RWPE1 (cell line): ENCODE data around the gene DNAJB1.
A peak's percentile ranks its signal among the peaks of the same experiment; 100 is the strongest.

Source experiments
- CTCF ChIA-PET: fragments of 350-600 bp; sonication (Branson Sonifier 250); formaldehyde crosslinking; extraction: SDS; loops from one replicate; lab custom pipeline; 2021; lab: Yijun Ruan, JAX
- POLR2A ChIA-PET: fragments of 400-600 bp; formaldehyde crosslinking; extraction: SDS; loops from one replicate; lab custom pipeline; 2020; ENCODE audit warnings: antibody characterized with exemption; ENCODE audit not compliant: low non-redundant PET; lab: Yijun Ruan, JAX
- DNase-seq: peaks from one replicate; pipeline ENCODE4 v3.0.0; 2012; ENCODE audit warnings: low spot score
- H3K27ac ChIP-seq: fragments of 450-650 bp; 2 replicates; pipeline ENCODE4 v1.5.1; 2017
- TF ChIP-seq, protein P1 (sequence below): fragments of 450-650 bp; conservative IDR thresholded peaks from 2 replicates; pipeline ENCODE4 v1.5.1; 2017; ENCODE audit warnings: low read depth, mild to moderate bottlenecking

The DNAJB1 gene

DNA sequence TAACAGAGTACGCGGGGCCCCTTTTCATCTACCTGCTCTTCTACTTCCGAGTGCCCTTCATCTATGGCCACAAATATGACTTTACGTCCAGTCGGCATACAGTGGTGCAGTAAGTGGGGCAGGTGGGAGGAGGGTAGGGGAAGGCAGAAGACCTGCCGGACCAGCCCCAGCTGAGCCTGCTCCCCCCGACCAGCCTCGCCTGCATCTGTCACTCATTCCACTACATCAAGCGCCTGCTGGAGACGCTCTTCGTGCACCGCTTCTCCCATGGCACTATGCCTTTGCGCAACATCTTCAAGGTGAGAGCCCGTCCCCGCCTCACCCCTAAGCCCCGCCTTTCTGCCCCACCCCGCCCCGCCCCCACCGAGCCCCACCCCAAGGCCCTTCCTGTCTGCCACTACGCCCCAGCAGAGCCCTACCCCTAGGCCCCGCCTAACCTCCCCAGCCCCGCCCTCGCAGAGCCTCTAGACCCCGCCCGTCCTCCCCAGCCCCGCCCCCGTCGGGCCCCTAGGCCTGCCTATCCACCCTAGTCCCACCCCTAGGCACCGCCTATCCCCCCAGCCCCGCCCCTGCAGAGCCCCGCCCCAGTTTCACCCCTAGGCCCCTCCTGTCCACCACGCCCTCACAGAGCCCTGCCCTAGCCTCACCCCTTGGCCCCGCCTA lies 45.9 kb upstream of the DNAJB1 start:
- POLR2A ChIA-PET: no interaction called here
- H3K27ac ChIP-seq: peak overlapping the region; percentile 100
- CTCF ChIA-PET: interaction anchor here (0.9 kb wide), 1 partner anchor 8 kb away, joined by 4 read pairs; the partner anchor contains the start of gene NDUFB7
- peak; percentile 93 for DNase-seq
- TF ChIP-seq, protein P1, sequence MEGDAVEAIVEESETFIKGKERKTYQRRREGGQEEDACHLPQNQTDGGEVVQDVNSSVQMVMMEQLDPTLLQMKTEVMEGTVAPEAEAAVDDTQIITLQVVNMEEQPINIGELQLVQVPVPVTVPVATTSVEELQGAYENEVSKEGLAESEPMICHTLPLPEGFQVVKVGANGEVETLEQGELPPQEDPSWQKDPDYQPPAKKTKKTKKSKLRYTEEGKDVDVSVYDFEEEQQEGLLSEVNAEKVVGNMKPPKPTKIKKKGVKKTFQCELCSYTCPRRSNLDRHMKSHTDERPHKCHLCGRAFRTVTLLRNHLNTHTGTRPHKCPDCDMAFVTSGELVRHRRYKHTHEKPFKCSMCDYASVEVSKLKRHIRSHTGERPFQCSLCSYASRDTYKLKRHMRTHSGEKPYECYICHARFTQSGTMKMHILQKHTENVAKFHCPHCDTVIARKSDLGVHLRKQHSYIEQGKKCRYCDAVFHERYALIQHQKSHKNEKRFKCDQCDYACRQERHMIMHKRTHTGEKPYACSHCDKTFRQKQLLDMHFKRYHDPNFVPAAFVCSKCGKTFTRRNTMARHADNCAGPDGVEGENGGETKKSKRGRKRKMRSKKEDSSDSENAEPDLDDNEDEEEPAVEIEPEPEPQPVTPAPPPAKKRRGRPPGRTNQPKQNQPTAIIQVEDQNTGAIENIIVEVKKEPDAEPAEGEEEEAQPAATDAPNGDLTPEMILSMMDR: no peak

DNA sequence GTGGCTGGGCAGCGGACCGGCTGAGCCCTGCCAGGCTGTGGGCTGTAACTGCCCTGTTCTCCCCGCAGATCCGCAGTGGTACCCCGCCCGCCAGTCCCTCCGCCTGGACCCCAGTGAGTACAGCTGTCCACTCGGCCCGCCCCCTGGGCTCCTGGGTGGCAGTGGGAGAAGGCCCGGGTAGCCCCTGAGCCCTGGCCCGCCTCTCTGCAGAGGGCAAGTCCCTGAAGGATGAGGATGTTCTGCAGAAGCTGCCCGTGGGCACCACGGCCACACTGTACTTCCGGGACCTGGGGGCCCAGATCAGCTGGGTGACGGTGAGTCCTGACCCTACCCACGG lies 45.4 kb upstream of the DNAJB1 start:
- TF ChIP-seq, protein P1: no peak
- peak overlapping the region; percentile 100 for H3K27ac ChIP-seq
- POLR2A ChIA-PET: no interaction called here
- no peak for DNase-seq
- CTCF ChIA-PET: interaction anchor here (0.9 to 1.3 kb wide), 2 partner anchors 8 to 10 kb away, joined by 4 to 5 read pairs; partner anchors contain the start of gene NDUFB7

DNA sequence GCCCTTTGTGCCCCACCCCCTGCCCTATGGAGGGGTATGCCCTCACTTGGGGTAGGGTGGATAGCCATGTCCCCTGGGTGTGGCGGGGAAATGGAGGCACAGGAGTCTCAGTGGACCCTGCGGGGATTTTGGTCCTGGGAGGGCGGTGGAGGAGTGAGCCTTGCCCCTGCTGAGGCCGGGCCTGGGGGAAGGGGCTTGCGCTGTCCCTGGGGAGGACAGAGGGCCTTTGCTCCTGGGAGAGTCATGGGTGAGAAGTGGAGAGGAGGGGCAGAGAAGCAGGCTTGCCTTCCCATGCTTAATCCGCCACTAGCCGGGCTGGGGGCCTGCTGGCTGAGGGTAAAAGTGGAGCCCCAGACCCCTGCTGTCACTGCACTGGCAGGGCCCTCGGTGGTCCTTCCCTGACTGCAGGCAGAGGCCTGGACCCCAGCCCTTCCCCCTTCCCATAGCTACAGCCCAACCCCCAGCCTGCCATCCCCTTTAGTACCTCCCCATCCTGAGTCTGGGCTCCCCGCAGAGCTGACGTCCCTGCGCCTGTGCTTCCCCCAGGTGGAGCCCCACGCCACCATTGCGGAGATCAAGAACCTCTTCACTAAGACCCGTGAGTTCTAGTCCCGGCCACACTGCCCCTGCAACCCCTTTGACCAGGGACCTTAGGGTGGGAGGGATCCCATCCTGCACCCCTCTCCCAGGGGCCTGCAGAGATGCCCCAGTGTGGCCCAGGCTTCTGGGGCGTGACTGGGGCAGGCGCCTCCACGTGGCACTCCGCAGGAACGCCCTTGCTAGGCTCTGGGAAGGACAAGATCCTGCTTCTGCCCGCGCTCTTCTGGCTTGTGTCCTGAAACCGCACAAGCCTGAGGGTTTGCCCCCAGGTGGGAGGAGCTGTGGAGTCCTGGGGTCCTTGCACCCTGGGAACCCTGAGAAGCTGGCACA lies 44.7 kb upstream of the DNAJB1 start:
- ChIA-PET POLR2A (no interaction called here), CTCF (interaction anchor here (0.7 to 1.3 kb wide), 4 partner anchors 9 to 70 kb away, joined by 3 to 5 read pairs (median 4); partner anchors contain the start of gene NDUFB7)
- peak overlapping the region; percentile 100 for H3K27ac ChIP-seq
- TF ChIP-seq, protein P1: no peak
- DNase-seq: no peak

DNA sequence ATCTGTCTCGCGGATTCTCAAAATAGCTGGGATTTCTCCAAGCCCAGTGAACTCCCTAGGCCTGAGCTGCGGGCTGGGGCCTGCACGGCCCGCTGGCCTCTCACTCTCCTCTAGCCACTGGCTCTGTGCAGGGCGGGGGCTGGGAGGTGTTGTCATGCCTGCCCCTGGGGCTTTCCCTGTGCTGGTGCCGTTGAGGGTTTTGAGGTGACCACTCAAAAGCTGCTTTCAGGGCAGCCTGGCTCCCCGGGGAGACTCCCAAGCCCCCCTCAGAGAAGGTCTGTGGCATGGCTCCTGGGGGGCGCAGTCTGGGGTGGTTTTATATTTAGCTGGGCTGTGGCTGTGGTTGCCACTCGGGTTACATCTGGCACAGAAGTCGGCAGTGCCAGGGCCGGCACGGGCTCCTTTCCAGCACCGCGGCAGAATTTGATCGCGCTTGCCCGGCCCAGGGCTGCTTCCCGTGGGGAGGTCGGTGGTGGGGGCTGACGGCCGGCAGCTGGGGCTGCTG lies 43.7 kb upstream of the DNAJB1 start:
- ChIA-PET CTCF (interaction anchor here (0.7 to 1.0 kb wide), 3 partner anchors 10 to 87 kb away, joined by 3 to 5 read pairs (median 3); partner anchors contain the start of genes NDUFB7 and PTGER1), POLR2A (interaction anchor here (1.2 kb wide), 1 partner anchor 45 kb away, joined by 3 read pairs; no protein-coding TSS in a partner anchor)
- TF ChIP-seq, protein P1: no peak
- H3K27ac ChIP-seq: peak overlapping the region; percentile 100
- peak; percentile 58 for DNase-seq

DNA sequence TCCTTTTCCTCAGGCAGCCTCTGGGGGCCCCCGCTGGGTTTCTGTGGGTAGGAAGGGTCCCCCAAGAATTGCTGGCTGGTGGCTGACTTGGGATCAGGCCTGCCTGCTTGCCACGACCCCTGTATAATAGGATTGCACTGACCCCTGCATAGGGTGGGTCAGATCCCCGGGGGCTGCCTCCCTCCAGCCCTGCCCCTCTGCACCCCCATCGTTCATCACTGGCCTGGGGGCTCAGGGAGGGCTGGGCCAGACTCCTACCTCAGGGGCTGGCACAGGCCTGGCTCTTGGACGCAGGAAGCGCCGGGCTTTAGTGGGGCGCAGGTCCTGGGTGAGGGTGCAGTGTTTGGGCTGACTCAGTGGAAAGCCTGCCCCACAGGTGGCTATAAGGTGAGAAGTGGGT lies 43.1 kb upstream of the DNAJB1 start:
- ChIA-PET POLR2A (interaction anchor here (1.2 kb wide), 1 partner anchor 44 kb away, joined by 3 read pairs; no protein-coding TSS in a partner anchor), CTCF (interaction anchor here (0.7 kb wide), 1 partner anchor 86 kb away, joined by 3 read pairs; the partner anchor contains the start of gene PTGER1)
- no peak for DNase-seq
- TF ChIP-seq, protein P1: no peak
- peak overlapping the region; percentile 100 for H3K27ac ChIP-seq

DNA sequence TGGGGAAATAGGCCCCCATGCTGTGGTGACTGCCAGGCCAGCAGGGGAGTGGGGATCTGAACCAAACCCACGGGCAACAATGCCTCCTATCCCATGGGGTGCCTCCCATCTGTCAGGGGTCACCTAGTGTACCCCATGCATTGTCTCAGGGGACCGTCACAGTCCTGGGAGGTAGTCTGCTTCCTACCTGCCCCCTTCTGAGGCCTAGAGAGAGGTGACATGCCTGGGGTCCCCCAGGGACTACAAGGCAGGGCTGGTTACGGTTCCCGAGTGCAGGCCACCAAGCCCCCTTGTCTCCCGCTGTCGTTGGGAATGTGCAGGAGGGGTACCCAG lies 42.5 kb upstream of the DNAJB1 start:
- no peak for DNase-seq
- peak overlapping the region; percentile 100 for H3K27ac ChIP-seq
- ChIA-PET CTCF (interaction anchor here (0.5 to 0.6 kb wide), 2 partner anchors 11 to 51 kb away, joined by 3 to 4 read pairs; no protein-coding TSS in a partner anchor), POLR2A (no interaction called here)
- TF ChIP-seq, protein P1: no peak
